PC-3 (cell line): ENCODE data around the gene TMEM243. TPM values are rescaled to one million over a fixed set of nuclear protein-coding genes. Genes with fewer than 3 reads are reported as not detected.

Experiments
- ATAC-seq: fragments of 200-7000 bp; cut with Tn5 transposase; 2 replicates; pipeline ENCODE4 v1.9.1; 2020; ENCODE audit warnings: mild to moderate bottlenecking, moderate library complexity
- BruUV-seq: library from RNA; stranded (reverse); fragments of 400-500 nt; replicated peaks from 2 replicates; lab custom pipeline; 2021; lab: Mats Ljungman, UMichigan
- CTCF ChIA-PET: fragments of 300-600 bp; sonication (Branson Sonifier 250); formaldehyde crosslinking; loops from one replicate; lab custom pipeline; 2022; ENCODE audit warnings: antibody characterized with exemption; lab: Charles Lee
- POLR2A ChIA-PET: fragments of 300-600 bp; sonication (Branson Sonifier 250); formaldehyde crosslinking; loops from one replicate; lab custom pipeline; 2022; ENCODE audit warnings: antibody characterized with exemption; ENCODE audit not compliant: unreplicated experiment; lab: Charles Lee
- DNase-seq: peaks from one replicate; pipeline ENCODE4 v3.0.0-alpha.2; 2015
- H2AFZ ChIP-seq: fragments of 300-600 bp; sonication (generic); 2 replicates; pipeline ENCODE4 v1.6.0; 2016; ENCODE audit warnings: antibody characterized with exemption, low read length
- H3F3A ChIP-seq: fragments of 300-600 bp; sonication (generic); one replicate; pipeline ENCODE4 v1.6.0; 2017; ENCODE audit warnings: antibody characterized with exemption, low read length, control low read depth, mild to moderate bottlenecking; ENCODE audit not compliant: unreplicated experiment
- H3K27ac ChIP-seq: fragments of 300-600 bp; sonication (generic); 2 replicates; pipeline ENCODE4 v1.5.1; 2016; ENCODE audit warnings: mild to moderate bottlenecking, low read length
- H3K27me3 ChIP-seq: fragments of 300-600 bp; sonication (generic); 2 replicates; pipeline ENCODE4 v1.6.1; 2016; ENCODE audit warnings: low read length, mixed read lengths
- H3K36me3 ChIP-seq: fragments of 300-600 bp; sonication (generic); 2 replicates; pipeline ENCODE4 v1.6.1; 2016; ENCODE audit warnings: low read depth, mixed run types, low read length, mixed read lengths
- H3K4me1 ChIP-seq: fragments of 300-600 bp; sonication (generic); 2 replicates; pipeline ENCODE4 v1.5.1; 2016; ENCODE audit warnings: low read length; ENCODE audit not compliant: insufficient read depth
- H3K4me2 ChIP-seq: fragments of 300-600 bp; sonication (generic); 2 replicates; pipeline ENCODE4 v1.6.0; 2016; ENCODE audit warnings: low read length
- H3K4me3 ChIP-seq: fragments of 300-600 bp; sonication (generic); 2 replicates; pipeline ENCODE4 v1.5.1; 2016; ENCODE audit warnings: mild to moderate bottlenecking, low read length, mixed read lengths
- H3K79me2 ChIP-seq: fragments of 300-600 bp; sonication (generic); 2 replicates; pipeline ENCODE4 v1.6.1; 2017; ENCODE audit warnings: low read length, mixed read lengths
- H3K9ac ChIP-seq: fragments of 300-600 bp; sonication (generic); 2 replicates; pipeline ENCODE4 v1.6.0; 2016; ENCODE audit warnings: mild to moderate bottlenecking, low read length
- H3K9me2 ChIP-seq: fragments of 300-600 bp; sonication (generic); replicated peaks from 2 replicates; pipeline ENCODE4 v1.6.1; 2016; ENCODE audit warnings: mixed run types, low read length, mixed read lengths
- H3K9me3 ChIP-seq: fragments of 300-600 bp; sonication (generic); 2 replicates; pipeline ENCODE4 v1.6.1; 2016; ENCODE audit warnings: low read length, mixed read lengths
- H4K20me1 ChIP-seq: fragments of 300-600 bp; sonication (generic); 2 replicates; pipeline ENCODE4 v1.6.1; 2016; ENCODE audit warnings: low read length, mixed read lengths
- EZH2 ChIP-seq: fragments of 300-600 bp; sonication (generic); IDR thresholded peaks from one replicate; pipeline ENCODE4 v1.6.1; 2017; ENCODE audit warnings: antibody characterized with exemption, mild to moderate bottlenecking, low read length; ENCODE audit not compliant: unreplicated experiment
- EZH2phosphoT487 ChIP-seq: fragments of 300-600 bp; sonication (generic); IDR thresholded peaks from 2 replicates; pipeline ENCODE4 v1.6.1; 2018; ENCODE audit warnings: mild to moderate bottlenecking, antibody characterized with exemption, low read length, borderline replicate concordance
- intact Hi-C: fragments of 100-400 bp; cut with micrococcal nuclease; formaldehyde crosslinking; loops from 2 replicates; pipeline ENCODE4 v1.9.0; 2023
- total RNA-seq: library from RNA; depleted of rRNA; stranded (reverse); fragments of >200 nt; gene quantifications from 2 replicates; pipeline ENCODE4 v1.2.3, GENCODE V29; 2014
- TF ChIP-seq, protein P1 (sequence below): fragments of 300-600 bp; sonication (generic); conservative IDR thresholded peaks from 2 replicates; pipeline ENCODE4 v1.5.1; 2017; ENCODE audit warnings: antibody characterized with exemption, low read depth, mild to moderate bottlenecking, low read length

Gene TMEM243
- total RNA-seq, 1 experiment from 2014 or later: 16.6 TPM

DNA sequence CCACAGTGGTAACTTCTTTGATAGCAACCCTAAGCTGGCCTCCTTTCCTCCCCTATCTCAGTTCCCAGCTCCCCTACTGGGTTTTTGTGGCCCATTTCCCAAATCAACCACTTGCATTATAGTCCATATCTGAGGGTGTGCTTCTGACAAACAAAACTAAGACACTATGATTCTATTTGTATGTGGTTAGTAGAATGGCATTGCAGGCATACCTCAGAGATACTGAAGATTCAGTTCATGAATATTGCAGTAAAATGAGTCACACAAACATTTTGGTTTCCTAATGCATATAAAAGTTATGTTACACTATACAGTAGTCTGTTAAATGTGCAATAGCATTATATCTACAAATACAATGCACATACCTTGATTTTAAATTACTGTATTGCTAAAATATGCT, 15.4 kb upstream of the TMEM243 start:
- TF ChIP-seq EZH2 (no peak), EZH2phosphoT487 (no peak)
- TF ChIP-seq, protein P1, sequence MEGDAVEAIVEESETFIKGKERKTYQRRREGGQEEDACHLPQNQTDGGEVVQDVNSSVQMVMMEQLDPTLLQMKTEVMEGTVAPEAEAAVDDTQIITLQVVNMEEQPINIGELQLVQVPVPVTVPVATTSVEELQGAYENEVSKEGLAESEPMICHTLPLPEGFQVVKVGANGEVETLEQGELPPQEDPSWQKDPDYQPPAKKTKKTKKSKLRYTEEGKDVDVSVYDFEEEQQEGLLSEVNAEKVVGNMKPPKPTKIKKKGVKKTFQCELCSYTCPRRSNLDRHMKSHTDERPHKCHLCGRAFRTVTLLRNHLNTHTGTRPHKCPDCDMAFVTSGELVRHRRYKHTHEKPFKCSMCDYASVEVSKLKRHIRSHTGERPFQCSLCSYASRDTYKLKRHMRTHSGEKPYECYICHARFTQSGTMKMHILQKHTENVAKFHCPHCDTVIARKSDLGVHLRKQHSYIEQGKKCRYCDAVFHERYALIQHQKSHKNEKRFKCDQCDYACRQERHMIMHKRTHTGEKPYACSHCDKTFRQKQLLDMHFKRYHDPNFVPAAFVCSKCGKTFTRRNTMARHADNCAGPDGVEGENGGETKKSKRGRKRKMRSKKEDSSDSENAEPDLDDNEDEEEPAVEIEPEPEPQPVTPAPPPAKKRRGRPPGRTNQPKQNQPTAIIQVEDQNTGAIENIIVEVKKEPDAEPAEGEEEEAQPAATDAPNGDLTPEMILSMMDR: no peak
- H3F3A ChIP-seq: no peaks in the 10 kb centered on the region
- H3K36me3 ChIP-seq: no peaks in the 10 kb centered on the region
- H3K4me1 ChIP-seq: peaks cover 12% of the 10 kb centered on the region
- DNase-seq: peak; percentile 67
- no peaks in the 10 kb centered on the region for H4K20me1 ChIP-seq
- no peak overlapping the region for H3K27ac ChIP-seq
- H3K9me2 ChIP-seq: no peaks in the 10 kb centered on the region
- ChIA-PET POLR2A (no interaction called here), CTCF (no interaction called here)
- BruUV-seq: no TSS peak
- 0 out of 2 replicates have a peak overlapping the region, but pooled peaks have one; percentile 18 for H3K4me2 ChIP-seq
- H2AFZ ChIP-seq: no peak overlapping the region
- no peak overlapping the region for H3K9ac ChIP-seq
- no peaks in the 10 kb centered on the region for H3K9me3 ChIP-seq
- H3K4me3 ChIP-seq: no peak overlapping the region
- H3K79me2 ChIP-seq: no peaks in the 10 kb centered on the region
- intact Hi-C loops: loop anchor here (1.0 to 5.0 kb wide), 3 partner anchors 43 to 309 kb away; partner anchors contain the start of gene DMTF1
- peak; percentile 93 for ATAC-seq
- H3K27me3 ChIP-seq: no peaks in the 10 kb centered on the region

DNA sequence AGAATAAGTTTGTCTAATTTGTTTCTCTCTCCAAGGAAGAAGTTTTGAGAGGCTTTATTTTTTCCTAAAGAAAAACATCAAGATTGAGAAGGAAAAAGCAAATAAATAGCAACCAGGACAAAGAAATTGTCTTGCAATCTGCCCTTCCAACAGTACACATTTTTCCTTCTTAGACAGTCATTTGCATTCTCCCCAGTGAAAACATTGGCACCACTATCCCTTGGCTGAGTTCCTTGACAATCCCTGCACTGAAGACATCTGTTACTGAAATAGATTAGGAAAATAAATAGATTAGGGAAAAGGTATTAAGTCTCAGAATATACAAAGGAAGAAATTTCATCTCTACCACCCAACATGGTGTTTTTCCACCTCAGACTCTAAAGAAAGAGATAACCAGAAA, 12.2 kb upstream of the TMEM243 start:
- Histone ChIP-seq H3K4me3 (no peak overlapping the region), H3K9me3 (no peaks in the 10 kb centered on the region), H3K79me2 (no peaks in the 10 kb centered on the region), H3F3A (no peaks in the 10 kb centered on the region), H3K9ac (no peak overlapping the region), H3K27ac (no peak overlapping the region), H3K9me2 (no peaks in the 10 kb centered on the region), H3K27me3 (no peaks in the 10 kb centered on the region), H4K20me1 (no peaks in the 10 kb centered on the region), H2AFZ (no peak overlapping the region), H3K4me1 (peaks cover 12% of the 10 kb centered on the region), H3K4me2 (no peak overlapping the region), H3K36me3 (no peaks in the 10 kb centered on the region)
- intact Hi-C loops: no loop called here
- TF ChIP-seq, protein P1: no peak
- TF ChIP-seq EZH2phosphoT487: no peak
- no peak for TF ChIP-seq EZH2
- ChIA-PET CTCF (no interaction called here), POLR2A (no interaction called here)
- DNase-seq (no peak), ATAC-seq (no peak)
- no TSS peak for BruUV-seq

DNA sequence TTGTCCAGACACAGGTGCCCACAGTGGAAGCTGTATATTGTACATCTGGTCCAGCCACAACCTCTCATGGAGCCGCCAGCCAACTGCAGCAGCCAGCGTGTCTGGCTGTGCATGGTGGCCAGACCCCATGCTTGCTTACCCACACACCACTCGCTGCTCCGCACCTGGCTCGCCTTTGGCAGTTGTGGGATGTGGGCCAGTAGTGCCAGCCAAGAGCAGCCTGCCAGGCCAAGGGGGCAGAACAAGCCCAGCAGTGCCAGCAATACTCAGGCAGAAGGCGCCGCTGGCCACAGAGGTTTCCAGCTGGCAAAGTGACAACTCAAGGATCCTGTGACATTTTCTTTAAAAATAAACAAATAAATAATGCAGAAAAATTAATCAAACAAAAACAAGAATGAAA, 11.7 kb upstream of the TMEM243 start:
- Histone ChIP-seq H3K4me2 (no peak overlapping the region), H3K27me3 (no peaks in the 10 kb centered on the region), H3K4me1 (peaks cover 12% of the 10 kb centered on the region), H4K20me1 (no peaks in the 10 kb centered on the region), H3K79me2 (no peaks in the 10 kb centered on the region), H3K9me3 (no peaks in the 10 kb centered on the region), H3F3A (no peaks in the 10 kb centered on the region), H2AFZ (no peak overlapping the region), H3K4me3 (no peak overlapping the region), H3K27ac (no peak overlapping the region), H3K9ac (no peak overlapping the region), H3K9me2 (no peaks in the 10 kb centered on the region), H3K36me3 (no peaks in the 10 kb centered on the region)
- TF ChIP-seq EZH2 (no peak), EZH2phosphoT487 (no peak)
- TF ChIP-seq, protein P1: no peak
- intact Hi-C loops: no loop called here
- BruUV-seq: no TSS peak
- ChIA-PET POLR2A (no interaction called here), CTCF (no interaction called here)
- no peak for DNase-seq
- no peak for ATAC-seq
